ENCODE measurements around the gene FAM184B. TPM values are rescaled to one million over a fixed set of nuclear protein-coding genes. Genes with fewer than 3 reads are reported as not detected.

FAM184B gene
- 0.18 and 0.28 TPM in 2 replicates for total RNA-seq (2012; rRNA removed)
- polyA plus RNA-seq (2012; rRNA removed): 0.07 and 0.13 TPM in 2 replicates
- 0.07 and 0.08 TPM in 2 replicates for polyA plus RNA-seq (2012; cell fraction: cytosol; rRNA removed)
- polyA plus RNA-seq (2012; cell fraction: nucleus; rRNA removed; ENCODE audit: low replicate concordance): 0.03 and 0.06 TPM in 2 replicates
- percentile 15 among the genes with signal in this experiment for Bru-seq, nascent RNA
- percentile 15 among the genes with signal in this experiment for BruChase-seq, experiment 1, labeled RNA remaining after a 6-hour chase
- BruChase-seq, experiment 2, labeled RNA remaining after a 2-hour chase: percentile 15 among the genes with signal in this experiment
- long read RNA-seq, partial matches to known transcripts: 0 of 1 reads
- long read RNA-seq, other reads (novel, unspliced or antisense): 1 of 1 reads

- Histone ChIP-seq H2BK120ac (ENCODE audit: low read depth, low read length) (no peak within 1 kb of the TSS), H3K56ac (ENCODE audit: extremely low read depth, insufficient read depth, low read length) (no peak within 1 kb of the TSS), H3K9me3 (ENCODE audit: control insufficient read depth, insufficient read depth, low read length) (no peaks in the 10 kb centered on the region), H3K23ac (ENCODE audit: low read depth, low read length) (peak within 1 kb of the TSS; percentile 64; the same call in 1 of the 2 replicates), H4K8ac (ENCODE audit: low read depth in 2 of 2, low read length in 2 of 2) (no peak within 1 kb of the TSS), H2BK20ac (ENCODE audit: low read depth, low read length) (no peak within 1 kb of the TSS), H2AK5ac (ENCODE audit: low read depth, low read length) (no peak within 1 kb of the TSS), H3K36me3 (ENCODE audit: control insufficient read depth, insufficient read depth, low read length) (no peaks in the 10 kb centered on the region), H2AFZ (replicated peaks; ENCODE audit: low read length, poor library complexity) (peak within 1 kb of the TSS; percentile 69), H3K79me1 (ENCODE audit: low read depth in 1 of 2, low read length in 2 of 2) (no peaks in the 10 kb centered on the region), H2AK9ac (replicated peaks; ENCODE audit: low read depth, low read length, poor library complexity) (peak within 1 kb of the TSS; percentile 71), H3K4ac (ENCODE audit: low read depth, low read length) (no peak within 1 kb of the TSS), H4K91ac (ENCODE audit: insufficient read depth, low read depth, low read length) (no peak within 1 kb of the TSS), H4K20me1 (ENCODE audit: insufficient read depth, low read length) (no peaks in the 10 kb centered on the region), H2BK15ac (ENCODE audit: low read depth, low read length) (no peak within 1 kb of the TSS), H3K4me2 (ENCODE audit: low read depth, low read length) (peak within 1 kb of the TSS; percentile 71), H2BK5ac (ENCODE audit: low read depth, low read length, poor library complexity, severe bottlenecking) (no peak within 1 kb of the TSS), H3K9me1 (ENCODE audit: insufficient read depth, low read length) (no peaks in the 10 kb centered on the region), H3K9ac (ENCODE audit: low read depth, low read length) (no peak within 1 kb of the TSS), H3K4me3 (ENCODE audit: insufficient read depth, low read depth, low read length) (peak within 1 kb of the TSS; percentile 18), H3K14ac (replicated peaks; ENCODE audit: low read depth, low read length) (no peak within 1 kb of the TSS), H3K27me3 (ENCODE audit: control insufficient read depth, insufficient read depth, low read length) (peaks cover 24% of the 10 kb centered on the region), H3K27ac (ENCODE audit: insufficient read depth, low read length) (no peak within 1 kb of the TSS), H3K18ac (ENCODE audit: low read depth, low read length) (no peak within 1 kb of the TSS), H4K5ac (ENCODE audit: low read depth, low read length) (no peak within 1 kb of the TSS), H3K4me1 (ENCODE audit: control insufficient read depth, insufficient read depth, low read length) (peaks cover 5% of the 10 kb centered on the region; the same call in 1 of the 2 replicates)
- TF ChIP-seq BHLHE40 (IDR thresholded peaks at IDR 0.05; ENCODE audit: low read depth, low read length) (peak; percentile 71), MAFK (IDR thresholded peaks at IDR 0.05; ENCODE audit: low read depth, low read length) (no peak), USF2 (IDR thresholded peaks at IDR 0.05; ENCODE audit: low read depth, low read length) (no peak), MAZ (IDR thresholded peaks at IDR 0.05; ENCODE audit: borderline replicate concordance, low read depth, low read length) (no peak), RCOR1 (IDR thresholded peaks at IDR 0.05; ENCODE audit: insufficient replicate concordance, low read length) (no peak)
- intact Hi-C loops (cut with micrococcal nuclease) (no loop called here), in situ Hi-C loops (cut with MboI; ENCODE audit: low sequenced_read_pairs) (no loop called here), dilution Hi-C loops (cut with HindIII; ENCODE audit: low sequenced_read_pairs, unreplicated experiment) (no loop called here)
- 4% methylated on average over 42 of the region's 82 CpGs; no CpG with 5 or more reads in 1 of the 2 experiments for WGBS, 2 experiments (ENCODE audit: extremely low coverage in 2 of 2, insufficient read length in 1 of 2)
- no peak for DNase-seq
- ChIA-PET CTCF (interaction anchor here (1.1 kb wide), 1 partner anchor 29 kb away, joined by 3 read pairs; the partner anchor contains the start of gene DCAF16), POLR2A (ENCODE audit: unreplicated experiment) (no interaction called here)
- BruUV-seq (replicated peaks): no TSS peak
- ATAC-seq (ENCODE audit: low read depth): peak; percentile 59
Measured at GRCh38 chr4:17781300-17782287, at the start of gene FAM184B. FAM184B (minus strand) TSS chr4:17781621; CDS start chr4:17781299, 322 bp downstream.
